Muscle of arm (tissue), 12 donors: ENCODE results near the gene NEMP2. TPM values are rescaled to one million over a fixed set of nuclear protein-coding genes. Genes with fewer than 3 reads are reported as not detected.

Experiments used
- DNase-seq: peaks from one replicate; pipeline ENCODE4 v3.0.0-alpha.2; 2013
- polyA plus RNA-seq, 12 donors: library from polyadenylated mRNA; unstranded; fragments of 120-200 nt; gene quantifications; one replicate each; pipeline ENCODE4 v1.2.1, GENCODE V29; 2013; ENCODE audit not compliant: insufficient read length in 12 of 12

Gene NEMP2
- polyA plus RNA-seq, 12 donors = 6.3 to 10.5 (median 7.2) TPM; not detected in 1

DNA sequence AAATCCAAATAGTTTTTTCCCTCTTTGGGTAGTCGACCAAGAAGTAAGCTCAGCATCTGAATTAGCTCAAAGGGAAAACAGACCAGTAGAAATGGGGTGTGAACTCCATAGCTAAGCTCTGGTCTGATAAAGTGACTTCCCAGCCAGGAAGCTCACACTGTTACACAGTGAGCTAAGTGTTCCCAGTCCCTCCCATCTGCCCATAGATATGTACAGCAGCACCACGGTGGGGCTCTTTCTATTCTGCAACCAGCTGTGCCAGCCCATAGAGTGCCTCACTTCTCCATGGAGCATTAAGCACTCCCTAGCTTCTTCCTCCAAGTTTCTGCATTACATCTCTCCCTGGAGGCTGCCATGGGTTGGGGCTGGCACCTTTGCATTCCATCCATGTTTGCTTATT, 27.6 kb upstream of the NEMP2 start:
- DNase-seq = no peak

DNA sequence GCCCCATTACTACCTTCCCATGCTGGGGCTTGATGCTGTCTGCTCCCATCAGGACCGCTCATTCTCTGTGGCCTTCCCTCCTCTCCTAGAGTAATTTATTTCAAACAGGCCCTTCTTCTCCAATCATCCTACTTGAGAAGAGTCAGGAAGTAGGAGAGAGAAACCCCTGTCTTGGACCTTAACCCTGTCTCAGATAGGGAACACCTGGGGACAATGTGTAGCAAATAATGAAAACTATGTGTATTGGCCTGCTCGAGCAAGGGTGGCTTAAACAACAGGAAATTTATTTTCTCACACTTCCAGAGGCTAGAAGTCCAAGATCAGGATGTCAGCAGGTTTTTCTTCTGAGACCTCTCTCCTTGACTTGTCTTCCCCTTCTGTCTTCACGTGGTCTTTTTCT, 26.6 kb upstream of the NEMP2 start:
- DNase-seq = no peak

- no peak for DNase-seq
Measured at GRCh38 chr2:190554357-190555006, 20.0 kb upstream of the NEMP2 start.

GRCh38 chr2:190553254-190553653, 18.7 kb upstream of the NEMP2 start:
- no peak for DNase-seq

DNA sequence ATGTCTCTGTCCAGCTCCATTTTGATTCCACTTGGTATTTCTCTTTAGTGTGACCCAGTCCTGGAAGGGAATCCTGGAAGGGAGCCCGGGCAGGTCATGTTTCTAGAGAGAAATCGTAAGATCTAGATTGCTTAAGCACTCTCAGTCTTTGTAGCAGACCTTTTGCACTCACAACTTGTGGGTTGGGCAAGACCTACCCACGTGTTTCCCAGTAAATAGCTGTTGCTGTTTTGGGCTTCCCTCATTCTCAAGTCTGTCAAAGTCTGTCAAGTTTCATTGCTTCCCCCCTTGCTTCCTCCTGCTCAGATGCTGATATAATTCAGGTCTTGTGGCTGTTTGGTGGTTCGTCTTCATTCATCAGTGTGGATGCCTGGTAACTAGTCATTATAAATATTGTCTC, 17.4 kb upstream of the NEMP2 start:
- DNase-seq = no peak

DNA sequence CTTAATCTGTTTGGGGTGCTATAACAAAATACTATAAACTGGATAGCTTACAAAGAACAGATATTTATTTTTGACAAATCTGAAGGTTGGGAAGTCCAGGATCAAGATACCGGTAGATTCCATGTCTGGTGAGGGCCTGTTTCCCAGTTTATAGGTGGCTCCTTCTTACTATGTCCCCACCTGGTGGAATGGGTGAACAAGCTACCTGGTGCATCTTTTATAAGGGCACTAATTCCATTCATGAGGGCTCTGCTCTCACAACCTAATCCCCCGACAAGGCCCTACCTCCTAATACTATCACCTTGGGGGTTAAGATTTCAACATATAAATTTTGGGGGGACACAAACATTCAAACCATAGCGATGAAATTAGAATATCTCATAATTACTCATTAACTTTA, 15.6 kb upstream of the NEMP2 start:
- no peak for DNase-seq

DNA sequence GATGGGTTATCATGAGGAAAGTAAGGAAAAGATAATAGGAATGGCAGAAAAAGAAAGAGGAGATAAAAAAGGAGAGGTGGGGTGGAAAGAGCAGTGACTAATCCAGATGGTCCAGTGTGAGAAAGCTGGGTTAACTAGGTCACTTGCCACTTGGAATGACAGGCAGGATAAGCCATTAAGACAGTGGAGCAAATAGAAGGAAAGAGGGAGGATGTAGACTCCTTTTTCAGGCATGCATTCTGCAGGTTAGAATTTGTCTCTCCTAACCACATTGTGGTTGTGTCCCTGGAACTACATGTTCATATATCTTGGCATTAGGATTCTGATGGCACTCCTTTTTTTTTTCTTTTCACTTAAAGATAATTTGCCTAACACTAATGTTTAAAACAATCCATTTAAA, 13.4 kb upstream of the NEMP2 start:
- DNase-seq = no peak

GRCh38 chr2:190546734-190547133, 12.2 kb upstream of the NEMP2 start:
- DNase-seq = no peak

GRCh38 chr2:190545555-190546385, 11.2 kb upstream of the NEMP2 start:
- DNase-seq = no peak

DNA sequence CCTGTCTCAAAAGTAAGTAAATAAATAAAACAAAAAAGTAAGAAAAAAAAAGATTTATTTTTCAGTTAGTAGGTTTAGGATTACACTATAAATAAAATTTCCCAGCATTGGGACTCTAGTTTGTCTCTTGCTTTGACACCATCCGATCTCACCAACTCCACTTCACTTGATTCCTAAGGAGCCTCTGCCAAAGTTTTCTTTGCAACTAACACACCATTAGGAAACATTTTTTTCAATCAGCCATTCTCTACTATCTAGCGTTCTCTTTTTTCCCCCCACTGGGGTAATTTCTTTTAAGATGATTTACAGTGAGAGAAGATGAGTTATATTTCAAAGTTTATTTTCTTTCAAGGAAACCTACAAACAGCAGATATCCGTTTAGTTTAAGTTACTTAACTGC, 10.6 kb upstream of the NEMP2 start:
- DNase-seq = no peak

DNA sequence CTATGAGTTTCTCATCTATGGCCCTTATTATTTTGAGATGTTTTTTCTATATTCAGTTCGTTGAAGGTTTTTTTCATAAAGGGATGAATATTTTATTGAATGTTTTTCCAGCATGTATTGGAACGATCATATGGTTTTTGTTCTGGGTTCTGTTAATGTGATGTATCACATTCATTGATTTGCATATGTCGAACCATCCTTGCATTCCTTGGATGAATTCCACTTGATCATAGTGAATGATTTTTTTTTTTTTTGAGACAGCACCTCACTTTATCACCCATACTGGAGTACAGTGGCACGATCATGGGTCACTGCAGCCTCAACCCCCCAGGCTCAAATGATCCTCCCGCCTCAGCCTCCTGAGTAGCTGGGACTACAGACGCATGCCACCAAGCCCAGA, 5.5 kb upstream of the NEMP2 start:
- DNase-seq = no peak

DNA sequence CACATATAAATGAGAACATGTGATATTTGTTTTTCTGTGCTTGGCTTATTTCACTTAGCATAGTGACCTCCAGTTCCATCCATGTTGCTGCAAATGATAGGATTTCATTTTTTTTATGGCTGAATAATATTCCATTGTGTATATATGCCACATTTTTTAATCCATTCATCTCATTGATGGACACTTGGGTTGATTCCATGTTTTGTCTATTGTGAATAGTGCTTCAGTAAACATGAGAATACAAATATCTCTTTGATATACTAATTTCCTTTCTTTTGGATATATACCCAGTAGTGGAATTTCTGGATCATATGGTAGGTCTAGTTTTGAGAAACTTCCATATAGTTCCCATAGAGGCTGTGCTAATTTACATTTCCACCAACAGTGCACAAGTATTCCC, 3.7 kb upstream of the NEMP2 start:
- no peak for DNase-seq

DNA sequence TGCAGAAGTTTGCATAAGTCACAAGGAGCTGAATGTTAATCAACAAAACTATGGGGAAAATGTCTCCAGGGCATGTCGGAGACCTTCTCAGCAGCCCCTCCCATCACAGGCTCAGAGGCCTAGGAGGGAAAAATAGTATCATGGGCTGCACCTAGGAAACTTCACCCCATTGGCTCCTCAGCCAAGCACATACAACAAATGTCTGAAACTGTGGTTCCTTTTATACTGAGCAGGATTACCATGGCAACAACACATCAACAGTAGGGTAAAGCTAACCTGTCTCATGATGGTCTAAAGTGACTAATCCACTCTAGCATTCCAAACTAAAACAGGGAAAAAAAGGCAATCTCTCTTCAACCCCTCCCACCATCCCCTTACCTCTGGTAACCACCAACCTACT, 3.2 kb upstream of the NEMP2 start:
- no peak for DNase-seq

DNA sequence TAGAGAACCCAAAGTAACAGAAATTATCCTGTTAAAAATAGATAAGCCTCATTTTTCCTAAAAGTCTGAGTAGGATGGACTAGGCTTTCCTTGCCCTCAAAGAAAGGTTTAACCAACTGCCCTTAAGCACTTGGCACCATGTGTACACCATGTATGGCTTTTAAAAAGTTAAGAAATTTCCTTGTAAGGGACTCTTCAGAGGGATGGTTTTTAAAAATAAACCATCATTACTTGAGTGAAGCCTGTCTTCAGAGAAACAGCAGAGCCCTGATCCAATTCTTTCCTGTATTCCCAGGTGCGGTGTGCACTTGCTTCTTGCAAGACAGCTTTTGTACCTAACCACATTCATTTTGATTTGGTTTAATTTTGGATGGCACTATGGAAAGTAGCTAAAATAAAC, 1.1 kb upstream of the NEMP2 start:
- DNase-seq = no peak

DNA sequence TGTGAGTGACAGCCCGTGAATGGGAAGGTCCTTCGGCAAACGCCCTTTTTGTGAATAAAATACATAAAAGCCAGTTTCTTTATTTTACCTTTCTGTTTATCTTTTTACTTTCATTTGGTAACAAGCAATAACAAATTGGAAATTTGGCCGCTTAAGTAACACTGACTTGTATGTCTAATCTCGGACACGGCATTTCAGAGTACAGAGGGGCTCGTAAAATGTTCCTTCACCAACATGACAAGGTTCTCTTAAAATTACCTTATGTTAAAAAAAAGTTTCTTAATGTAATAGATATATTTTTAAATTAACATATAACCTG, 558 bp upstream of the NEMP2 start:
- no peak for DNase-seq

DNA sequence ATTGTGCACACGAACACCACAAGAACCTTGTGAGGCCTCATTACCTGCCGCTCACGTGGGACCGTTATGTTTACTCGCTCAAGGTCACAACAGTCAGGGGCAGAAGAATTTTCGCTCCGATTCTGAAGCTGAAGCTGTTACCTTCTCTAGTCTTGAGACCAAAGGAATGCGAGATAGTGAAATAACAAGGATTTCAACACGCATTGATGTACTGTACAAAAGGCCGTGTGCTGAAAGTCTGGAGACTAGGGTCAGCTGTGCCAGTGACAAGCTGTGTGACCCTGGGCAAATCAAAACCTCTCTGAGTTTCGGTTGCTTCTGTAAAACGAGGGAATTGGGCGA, 583 bp downstream of the NEMP2 start:
- DNase-seq = peak; percentile 65

DNA sequence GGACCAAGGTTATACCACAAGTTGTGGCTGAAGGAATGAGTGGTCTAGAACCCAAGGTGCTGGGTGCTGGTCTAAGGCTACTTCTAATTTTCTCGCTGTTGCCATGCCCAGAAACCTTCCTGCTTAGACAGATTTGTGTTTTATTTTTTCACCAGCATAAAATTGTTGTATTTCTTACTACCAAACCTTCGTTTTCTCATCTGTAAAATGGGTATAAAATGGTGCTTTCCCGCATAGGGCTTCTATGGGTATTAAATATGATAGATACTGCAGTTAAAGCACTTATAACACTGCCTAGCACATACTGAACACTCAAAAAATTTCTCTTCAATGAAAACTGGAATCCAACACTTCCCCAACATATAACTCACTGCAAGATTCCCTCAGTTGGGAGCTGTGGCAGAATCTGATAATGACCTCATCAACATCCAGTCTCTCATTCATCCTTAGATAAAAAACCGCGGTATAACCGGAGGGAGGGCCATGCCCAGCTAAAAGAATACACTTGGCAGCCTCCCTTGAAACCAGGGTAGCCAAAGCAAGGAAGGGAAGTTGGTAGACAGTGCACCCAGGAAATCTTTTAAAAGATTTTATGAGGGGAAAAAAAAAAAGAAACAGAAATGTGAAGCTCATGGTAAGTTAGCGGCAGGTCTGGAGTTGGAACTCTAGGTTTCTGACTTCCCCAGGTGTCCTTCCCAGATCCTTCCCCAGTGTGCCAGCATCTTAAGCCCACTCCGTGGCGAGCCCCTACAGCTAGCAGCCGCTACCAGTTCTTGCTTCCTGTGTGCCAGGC, 1.2 kb downstream of the NEMP2 start:
- DNase-seq = no peak

GRCh38 chr2:190532581-190532980, 1.9 kb downstream of the NEMP2 start:
- no peak for DNase-seq

- no peak for DNase-seq
Measured at GRCh38 chr2:190530248-190530900, 4.1 kb downstream of the NEMP2 start.

DNA sequence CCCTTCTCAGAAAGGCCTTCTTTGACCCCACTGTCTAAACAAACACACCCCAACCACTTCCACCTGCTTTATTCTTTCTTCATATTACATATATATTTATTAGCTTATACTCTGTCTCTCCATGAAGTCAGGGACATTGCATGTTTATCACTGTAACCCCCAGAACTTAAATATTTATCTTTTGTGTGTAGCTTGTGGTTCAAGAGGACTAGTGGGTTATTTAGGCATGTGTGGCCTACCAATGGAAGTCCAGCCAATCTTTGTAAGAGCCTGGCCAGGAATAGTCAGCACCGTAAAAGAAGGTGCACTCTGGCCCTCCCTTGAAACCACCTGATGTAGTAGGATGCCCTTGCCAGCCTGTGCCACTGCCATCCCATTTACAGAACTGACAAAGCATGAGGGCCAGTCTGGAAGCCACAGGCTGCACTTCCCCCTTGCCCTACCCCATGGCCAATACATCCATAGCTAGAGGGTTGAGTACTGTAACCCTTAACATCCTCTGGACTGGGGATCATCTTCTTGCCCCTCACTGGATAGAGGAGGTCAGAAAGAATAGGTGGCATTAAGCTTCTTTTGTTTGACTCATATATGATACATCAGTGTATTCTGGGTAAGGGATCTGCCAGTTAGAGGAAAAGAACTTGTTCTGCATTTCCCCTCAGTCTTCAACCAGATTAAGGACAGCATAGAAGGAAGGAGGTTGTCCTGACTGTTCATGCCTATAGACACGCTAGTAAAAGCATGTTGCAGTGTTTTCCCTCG, 4.9 kb downstream of the NEMP2 start:
- DNase-seq = no peak

- no peak for DNase-seq
Measured at GRCh38 chr2:190528521-190529001, 6.0 kb downstream of the NEMP2 start.

DNA sequence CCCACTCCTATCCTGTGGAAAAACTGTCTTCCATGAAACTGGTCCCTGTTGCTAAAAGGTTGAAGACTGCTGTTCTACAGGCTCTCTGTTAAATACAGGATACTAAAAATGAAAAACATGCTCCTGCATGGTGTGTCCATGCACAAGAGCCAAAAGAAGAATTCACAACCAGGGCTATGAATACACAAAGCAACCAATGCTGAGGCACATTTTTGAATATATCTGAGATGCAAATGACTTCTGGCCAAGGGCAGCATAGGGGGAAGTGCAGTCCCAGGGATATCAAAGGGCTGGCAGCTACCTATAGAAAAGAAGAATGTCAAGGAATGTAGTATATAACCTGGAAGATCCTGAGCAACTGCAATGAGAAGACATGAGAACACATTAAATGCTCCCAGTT, 6.6 kb downstream of the NEMP2 start:
- no peak for DNase-seq
